Neural progenitor cell (in vitro differentiated cells): Measurements from ENCODE around the gene AGFG1. TPM values are rescaled to one million over a fixed set of nuclear protein-coding genes. Genes with fewer than 3 reads are reported as not detected.

Source experiments
- DNase-seq: peaks from one replicate; pipeline ENCODE4 v3.0.0-alpha.2; 2016; ENCODE audit warnings: low spot score
- H2AFZ ChIP-seq: fragments of 200-600 bp; sonication (generic); replicated peaks from 2 replicates; pipeline ENCODE4 v1.6.1; 2016; ENCODE audit warnings: antibody characterized with exemption
- H3F3A ChIP-seq: fragments of 200-600 bp; sonication (generic); 2 replicates; pipeline ENCODE4 v1.6.1; 2016; ENCODE audit warnings: antibody characterized with exemption, low read depth
- H3K27ac ChIP-seq: fragments of 200-600 bp; sonication (generic); 2 replicates; pipeline ENCODE4 v1.5.1; 2016; ENCODE audit warnings: mild to moderate bottlenecking
- H3K27me3 ChIP-seq: fragments of 200-600 bp; sonication (generic); 2 replicates; pipeline ENCODE4 v1.6.1; 2016; ENCODE audit warnings: mild to moderate bottlenecking, moderate library complexity
- H3K36me3 ChIP-seq: fragments of 200-600 bp; sonication (generic); 2 replicates; pipeline ENCODE4 v1.5.1; 2016
- H3K4me1 ChIP-seq: fragments of 200-600 bp; sonication (generic); 2 replicates; pipeline ENCODE4 v1.6.1; 2016; ENCODE audit warnings: mixed run types
- H3K4me2 ChIP-seq: fragments of 200-600 bp; sonication (generic); 2 replicates; pipeline ENCODE4 v1.6.1; 2016
- H3K4me3 ChIP-seq: fragments of 200-600 bp; sonication (generic); 2 replicates; pipeline ENCODE4 v1.5.1; 2016
- H3K79me2 ChIP-seq: fragments of 200-600 bp; sonication (generic); 2 replicates; pipeline ENCODE4 v1.6.1; 2016; ENCODE audit warnings: low read depth
- H3K9ac ChIP-seq: fragments of 200-600 bp; sonication (generic); 2 replicates; pipeline ENCODE4 v1.6.1; 2016
- H3K9me3 ChIP-seq: fragments of 200-600 bp; sonication (generic); 2 replicates; pipeline ENCODE4 v1.5.1; 2016; ENCODE audit warnings: low read depth
- H4K20me1 ChIP-seq: fragments of 200-600 bp; sonication (generic); 2 replicates; pipeline ENCODE4 v1.6.1; 2016; ENCODE audit warnings: low read depth
- H3K27ac Mint-ChIP-seq: 3 replicates; pipeline ENCODE4 v1.8.0; 2021; ENCODE audit warnings: mixed read lengths
- H3K27me3 Mint-ChIP-seq: 2 replicates; pipeline ENCODE4 v1.8.0; 2022; ENCODE audit warnings: low read depth, mild to moderate bottlenecking, inconsistent platforms, moderate library complexity, mixed read lengths; ENCODE audit not compliant: insufficient read depth
- H3K36me3 Mint-ChIP-seq: 3 replicates; pipeline ENCODE4 v1.8.0; 2021; ENCODE audit warnings: mixed read lengths
- H3K4me1 Mint-ChIP-seq: 3 replicates; pipeline ENCODE4 v1.8.0; 2021; ENCODE audit warnings: mixed read lengths
- H3K4me3 Mint-ChIP-seq: 3 replicates; pipeline ENCODE4 v1.8.0; 2021; ENCODE audit warnings: mild to moderate bottlenecking, moderate library complexity, mixed read lengths
- H3K9me3 Mint-ChIP-seq: 3 replicates; pipeline ENCODE4 v1.8.0; 2020; ENCODE audit warnings: mixed read lengths
- CTCF ChIP-seq: fragments of 200-600 bp; sonication (generic); IDR thresholded peaks from 2 replicates; pipeline ENCODE4 v1.5.1; 2017; ENCODE audit warnings: antibody characterized with exemption, mild to moderate bottlenecking
- EZH2 ChIP-seq: fragments of 200-600 bp; sonication (generic); IDR thresholded peaks from 2 replicates; pipeline ENCODE4 v1.6.1; 2017; ENCODE audit warnings: antibody characterized with exemption, mild to moderate bottlenecking, moderate library complexity
- EZH2phosphoT487 ChIP-seq: fragments of 200-600 bp; sonication (generic); IDR thresholded peaks from 2 replicates; pipeline ENCODE4 v1.6.1; 2017; ENCODE audit warnings: antibody characterized with exemption
- total RNA-seq: library from RNA; depleted of rRNA; stranded (reverse); fragments of >200 nt; gene quantifications from 2 replicates; pipeline ENCODE4 v1.2.3, GENCODE V29; 2015; ENCODE audit warnings: low replicate concordance

Gene AGFG1
- total RNA-seq, 1 donor from 2014 or later = 84.8 TPM

GRCh38 chr2:227460833-227461232, 11.1 kb upstream of the AGFG1 start:
- Mint-ChIP-seq H3K9me3 (no peaks in the 10 kb centered on the region), H3K36me3 (no peaks in the 10 kb centered on the region), H3K27ac (no peak overlapping the region), H3K27me3 (peaks cover 2% of the 10 kb centered on the region), H3K4me3 (no peak overlapping the region), H3K4me1 (peaks cover 6% of the 10 kb centered on the region)
- no peak overlapping the region for H3K4me3 ChIP-seq
- H3K4me2 ChIP-seq = no peak overlapping the region
- no peaks in the 10 kb centered on the region for H4K20me1 ChIP-seq
- H3K9me3 ChIP-seq = no peaks in the 10 kb centered on the region
- H3K9ac ChIP-seq = no peak overlapping the region
- no peaks in the 10 kb centered on the region for H3K79me2 ChIP-seq
- H2AFZ ChIP-seq = no peak overlapping the region
- no peaks in the 10 kb centered on the region for H3K27me3 ChIP-seq
- no peaks in the 10 kb centered on the region for H3K36me3 ChIP-seq
- no peak overlapping the region for H3K27ac ChIP-seq
- DNase-seq = no peak
- peaks cover 11% of the 10 kb centered on the region for H3F3A ChIP-seq
- TF ChIP-seq EZH2 (no peak), CTCF (no peak), EZH2phosphoT487 (no peak)
- peaks cover 13% of the 10 kb centered on the region for H3K4me1 ChIP-seq

- peaks cover 11% of the 10 kb centered on the region for H3F3A ChIP-seq
- no peak overlapping the region for H2AFZ ChIP-seq
- peaks cover 6% of the 10 kb centered on the region for H3K4me1 Mint-ChIP-seq
- H3K9me3 Mint-ChIP-seq = no peaks in the 10 kb centered on the region
- no peak overlapping the region for H3K9ac ChIP-seq
- TF ChIP-seq EZH2phosphoT487 (no peak), EZH2 (no peak), CTCF (no peak)
- H3K79me2 ChIP-seq = no peaks in the 10 kb centered on the region
- H4K20me1 ChIP-seq = no peaks in the 10 kb centered on the region
- no peaks in the 10 kb centered on the region for H3K9me3 ChIP-seq
- no peaks in the 10 kb centered on the region for H3K27me3 ChIP-seq
- H3K27ac Mint-ChIP-seq = no peak overlapping the region
- no peaks in the 10 kb centered on the region for H3K36me3 Mint-ChIP-seq
- H3K27ac ChIP-seq = no peak overlapping the region
- no peak overlapping the region for H3K4me2 ChIP-seq
- no peak overlapping the region for H3K4me3 Mint-ChIP-seq
- no peaks in the 10 kb centered on the region for H3K27me3 Mint-ChIP-seq
- H3K36me3 ChIP-seq = no peaks in the 10 kb centered on the region
- no peak overlapping the region for H3K4me3 ChIP-seq
- H3K4me1 ChIP-seq = peaks cover 9% of the 10 kb centered on the region
- DNase-seq = no peak
These were observed 10.0 kb upstream of the AGFG1 start for GRCh38 chr2:227461811-227462461.

- Mint-ChIP-seq H3K27me3 (no peaks in the 10 kb centered on the region), H3K4me1 (peaks cover 6% of the 10 kb centered on the region), H3K36me3 (no peaks in the 10 kb centered on the region), H3K4me3 (no peak overlapping the region), H3K27ac (no peak overlapping the region), H3K9me3 (no peaks in the 10 kb centered on the region)
- no peaks in the 10 kb centered on the region for H3K27me3 ChIP-seq
- no peaks in the 10 kb centered on the region for H3K36me3 ChIP-seq
- H4K20me1 ChIP-seq = no peaks in the 10 kb centered on the region
- no peak overlapping the region for H3K4me2 ChIP-seq
- peaks cover 9% of the 10 kb centered on the region for H3K4me1 ChIP-seq
- H3K27ac ChIP-seq = no peak overlapping the region
- no peaks in the 10 kb centered on the region for H3K79me2 ChIP-seq
- no peak overlapping the region for H2AFZ ChIP-seq
- H3K9ac ChIP-seq = no peak overlapping the region
- H3F3A ChIP-seq = peaks cover 11% of the 10 kb centered on the region
- no peaks in the 10 kb centered on the region for H3K9me3 ChIP-seq
- TF ChIP-seq CTCF (no peak), EZH2phosphoT487 (no peak), EZH2 (no peak)
- DNase-seq = no peak
- H3K4me3 ChIP-seq = no peak overlapping the region
These were observed 9.4 kb upstream of the AGFG1 start for GRCh38 chr2:227462462-227462951.
